OCI-LY1 (cell line): ENCODE data around the gene GSG1.

Experiments used
- CTCF ChIP-seq: fragments of 200-600 bp; sonication (generic), shearing (Covaris generic); IDR thresholded peaks from 2 replicates; pipeline ENCODE4 v1.5.1; 2017; ENCODE audit warnings: mild to moderate bottlenecking, antibody characterized with exemption, low read length, moderate library complexity, mixed read lengths
- EZH2 ChIP-seq: fragments of 200-600 bp; sonication (generic), shearing (Covaris generic); IDR thresholded peaks from 2 replicates; pipeline ENCODE4 v1.8.0; 2017; ENCODE audit warnings: borderline replicate concordance, mixed run types, mild to moderate bottlenecking, antibody characterized with exemption, low read length, moderate library complexity, mixed read lengths

GRCh38 chr12:13039328-13039956 lies 64.0 kb downstream of the GSG1 start:
- no peak for TF ChIP-seq CTCF
- no peak for TF ChIP-seq EZH2
